ENCODE measurements around the gene TRAPPC5. TPM values are rescaled to one million over a fixed set of nuclear protein-coding genes. Genes with fewer than 3 reads are reported as not detected.

TRAPPC5 gene
- total and polyA plus RNA-seq, 10 of the 15 experiments (the other 5 are each of a cell fraction or from before 2014, with no cell fraction given) = 4.2 to 210 (median 89.1) TPM

GRCh38 chr19:7701654-7702457, 21.2 kb downstream of the TRAPPC5 start, which contains the start of gene FCER2 (continued):
- TF ChIP-seq MEF2A (IDR thresholded peaks at IDR 0.05; ENCODE audit: insufficient read depth, low read depth, low read length) (peak; percentile 92), IKZF1 (conservative IDR thresholded peaks at IDR 0.05) (peak; percentile 61), SMC3 (IDR thresholded peaks at IDR 0.05; ENCODE audit: borderline replicate concordance, low read length) (peak; percentile 2; the same call in 1 of the 2 replicates), MLLT1 (IDR thresholded peaks at IDR 0.05) (no peak; the same call in 1 of the 2 replicates), CBFB (IDR thresholded peaks at IDR 0.05; ENCODE audit: low read depth) (peak; percentile 87), TCF7 (IDR thresholded peaks at IDR 0.05; ENCODE audit: borderline replicate concordance) (peak; percentile 85), IRF5 (IDR thresholded peaks at IDR 0.05; ENCODE audit: borderline replicate concordance) (no peak), MYC (IDR thresholded peaks at IDR 0.05; ENCODE audit: insufficient read depth, insufficient read length, insufficient replicate concordance, low read length, severe bottlenecking) (peak; percentile 19), CEBPB (IDR thresholded peaks at IDR 0.05; ENCODE audit: borderline replicate concordance in 1 of 2, low read depth in 2 of 2, low read length in 2 of 2) (no peak), MYB (IDR thresholded peaks at IDR 0.05; ENCODE audit: borderline replicate concordance, low read depth, low read length) (no peak), USF1 (IDR thresholded peaks at IDR 0.05; ENCODE audit: borderline replicate concordance, extremely low read length, insufficient read depth, low read depth, low read length) (no peak), E2F4 (IDR thresholded peaks at IDR 0.05; ENCODE audit: low read depth, low read length) (no peak), STAT1 (conservative IDR thresholded peaks at IDR 0.05) (no peak), FOS (IDR thresholded peaks at IDR 0.05; ENCODE audit: borderline replicate concordance, extremely low read depth, insufficient read length) (no peak), TARDBP (IDR thresholded peaks at IDR 0.05; ENCODE audit: borderline replicate concordance) (peak; percentile 15; the same call in 1 of the 2 replicates), SUZ12 (IDR thresholded peaks at IDR 0.05; ENCODE audit: unreplicated experiment) (no peak), NBN (IDR thresholded peaks at IDR 0.05) (no peak; the same call in none of the 2 replicates), ZBED1 (IDR thresholded peaks at IDR 0.05; ENCODE audit: borderline replicate concordance) (peak; percentile 81; the same call in 1 of the 2 replicates), NFIC (IDR thresholded peaks at IDR 0.05; ENCODE audit: low read depth, low read length) (peak; percentile 92), PKNOX1 (IDR thresholded peaks at IDR 0.05) (peak; percentile 83), CBX3 (IDR thresholded peaks at IDR 0.05; ENCODE audit: borderline replicate concordance, low read depth) (no peak), MTA3 (IDR thresholded peaks at IDR 0.05; ENCODE audit: borderline replicate concordance, low read length) (no peak), MAX (IDR thresholded peaks at IDR 0.05; ENCODE audit: low read depth, low read length) (no peak; the same call in 1 of the 2 replicates), ZSCAN29 (IDR thresholded peaks at IDR 0.05) (no peak)

Measured in GM12878 (cell line).